ENCODE measurements around the gene PDE9A. TPM values are rescaled to one million over a fixed set of nuclear protein-coding genes. Genes with fewer than 3 reads are reported as not detected.

The PDE9A gene
- total and polyA plus RNA-seq, 2 donors (not counting 3 experiments of a cell fraction or from before 2014, with no cell fraction given), result 0.28 to 2.2 TPM

DNA sequence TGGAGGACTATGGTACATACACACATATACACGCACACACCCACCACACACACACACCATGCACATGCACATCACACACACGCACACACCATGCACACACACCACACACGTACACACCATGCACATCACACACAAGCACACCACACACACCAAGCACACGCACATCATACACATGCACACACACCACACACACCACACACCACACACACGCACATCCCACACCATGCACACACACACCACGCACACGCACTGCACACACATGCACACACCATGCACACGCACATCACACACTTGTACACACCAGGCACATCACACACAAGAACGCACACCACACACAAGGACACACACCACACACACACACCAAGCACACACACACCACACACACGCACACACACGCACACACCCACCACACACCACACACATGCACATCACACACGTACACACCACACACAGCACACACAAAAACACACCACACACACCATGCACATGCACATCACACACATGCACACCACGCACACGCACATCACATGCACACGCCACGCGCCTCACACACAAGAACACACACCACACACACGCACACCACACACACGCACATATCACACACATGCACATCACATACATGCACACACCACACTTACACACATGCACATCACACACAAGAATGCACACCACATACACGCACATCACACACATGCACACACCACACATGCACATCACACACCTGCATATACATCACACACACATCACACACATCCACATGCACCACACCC is 9.2 kb downstream of the PDE9A start:
- H3K36me3 ChIP-seq (ENCODE audit: control insufficient read depth in 2 of 2, extremely low read depth in 1 of 2, insufficient read depth in 2 of 2, low read length in 2 of 2), result no peaks in the 10 kb centered on the region
- no peak overlapping the region for H3K27ac ChIP-seq (ENCODE audit: insufficient read depth, low read depth, low read length)
- H3K9ac ChIP-seq (replicated peaks; ENCODE audit: extremely low read depth, insufficient read depth, low read length), result no peak overlapping the region
- dilution Hi-C loops (cut with MboI; ENCODE audit: extremely low pct_ligation_motif_present, low sequenced_read_pairs) (no loop called here), intact Hi-C loops (cut with micrococcal nuclease) (no loop called here)
- H2AFZ ChIP-seq (ENCODE audit: low read depth, low read length), result no peak overlapping the region
- H3K27me3 ChIP-seq (ENCODE audit: control insufficient read depth in 2 of 2, insufficient read depth in 2 of 2, low read length in 2 of 2), result no peaks in the 10 kb centered on the region
- no peaks in the 10 kb centered on the region for H3K4me1 ChIP-seq (ENCODE audit: control insufficient read depth, extremely low read depth, insufficient read depth, low read length)
- TF ChIP-seq, protein P1, sequence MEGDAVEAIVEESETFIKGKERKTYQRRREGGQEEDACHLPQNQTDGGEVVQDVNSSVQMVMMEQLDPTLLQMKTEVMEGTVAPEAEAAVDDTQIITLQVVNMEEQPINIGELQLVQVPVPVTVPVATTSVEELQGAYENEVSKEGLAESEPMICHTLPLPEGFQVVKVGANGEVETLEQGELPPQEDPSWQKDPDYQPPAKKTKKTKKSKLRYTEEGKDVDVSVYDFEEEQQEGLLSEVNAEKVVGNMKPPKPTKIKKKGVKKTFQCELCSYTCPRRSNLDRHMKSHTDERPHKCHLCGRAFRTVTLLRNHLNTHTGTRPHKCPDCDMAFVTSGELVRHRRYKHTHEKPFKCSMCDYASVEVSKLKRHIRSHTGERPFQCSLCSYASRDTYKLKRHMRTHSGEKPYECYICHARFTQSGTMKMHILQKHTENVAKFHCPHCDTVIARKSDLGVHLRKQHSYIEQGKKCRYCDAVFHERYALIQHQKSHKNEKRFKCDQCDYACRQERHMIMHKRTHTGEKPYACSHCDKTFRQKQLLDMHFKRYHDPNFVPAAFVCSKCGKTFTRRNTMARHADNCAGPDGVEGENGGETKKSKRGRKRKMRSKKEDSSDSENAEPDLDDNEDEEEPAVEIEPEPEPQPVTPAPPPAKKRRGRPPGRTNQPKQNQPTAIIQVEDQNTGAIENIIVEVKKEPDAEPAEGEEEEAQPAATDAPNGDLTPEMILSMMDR (IDR thresholded peaks at IDR 0.05; ENCODE audit: extremely low read depth in 1 of 2, insufficient read depth in 1 of 2, low read depth in 1 of 2, low read length in 2 of 2), result no peak
- TF ChIP-seq GATA2 (IDR thresholded peaks at IDR 0.05; ENCODE audit: insufficient read depth, insufficient read length, low read depth, low read length), result no peak
- TF ChIP-seq MYC (IDR thresholded peaks at IDR 0.05; ENCODE audit: low read depth, low read length), result no peak
- no peak for TF ChIP-seq FOS (IDR thresholded peaks at IDR 0.05; ENCODE audit: borderline replicate concordance, insufficient read depth, low read length)
- TF ChIP-seq EZH2 (IDR thresholded peaks at IDR 0.05; ENCODE audit: borderline replicate concordance, low read depth, low read length, severe bottlenecking), result no peak
- no peak for TF ChIP-seq JUN (IDR thresholded peaks at IDR 0.05; ENCODE audit: borderline replicate concordance, insufficient read depth, insufficient read length, low read depth)
- TF ChIP-seq, protein P2, sequence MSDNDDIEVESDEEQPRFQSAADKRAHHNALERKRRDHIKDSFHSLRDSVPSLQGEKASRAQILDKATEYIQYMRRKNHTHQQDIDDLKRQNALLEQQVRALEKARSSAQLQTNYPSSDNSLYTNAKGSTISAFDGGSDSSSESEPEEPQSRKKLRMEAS (IDR thresholded peaks at IDR 0.05; ENCODE audit: insufficient read depth, insufficient read length), result no peak
- TF ChIP-seq POLR2A (IDR thresholded peaks at IDR 0.05; ENCODE audit: low read depth, low read length), result no peak
- TF ChIP-seq POLR2AphosphoS5 (IDR thresholded peaks at IDR 0.05; ENCODE audit: insufficient read depth, low read depth, low read length), result no peak
- BruUV-seq (replicated peaks), result no TSS peak
- no peak overlapping the region for H3K4me3 ChIP-seq (replicated peaks in 1 of 3; ENCODE audit: insufficient read depth in 1 of 3, low read depth in 1 of 3, low read length in 3 of 3)
- no peak overlapping the region for H3K4me2 ChIP-seq (ENCODE audit: insufficient read depth, low read length)
- H3K79me2 ChIP-seq (ENCODE audit: control insufficient read depth, insufficient read depth, low read length), result no peaks in the 10 kb centered on the region
- H3K9me3 ChIP-seq (replicated peaks; ENCODE audit: control insufficient read depth, insufficient read depth, low read length), result no peaks in the 10 kb centered on the region
- H4K20me1 ChIP-seq (replicated peaks; ENCODE audit: control insufficient read depth, extremely low read depth, insufficient read depth, low read length), result no peaks in the 10 kb centered on the region
- no peaks in the 10 kb centered on the region for H3K9me1 ChIP-seq (replicated peaks; ENCODE audit: control insufficient read depth, extremely low read depth, insufficient read depth, low read length)
- ChIA-PET CTCF (no interaction called here), POLR2A (no interaction called here)
- no peak for DNase-seq (ENCODE audit: low read depth, low spot score)
- peak; percentile 64 for FAIRE-seq
